HG03460 (cell line): ENCODE measurements around the gene SIAH1.
"Not testable (repeated sequence)": the region's sequence is repeated elsewhere in the genome, so short reads cannot be mapped to it uniquely, and the experiment has no call there.

ENCODE experiments used
- ATAC-seq: cut with Tn5 transposase; IDR thresholded peaks from one replicate; pipeline ENCODE4 v1.9.1; 2021; ENCODE audit not compliant: unreplicated experiment

The SIAH1 gene

DNA sequence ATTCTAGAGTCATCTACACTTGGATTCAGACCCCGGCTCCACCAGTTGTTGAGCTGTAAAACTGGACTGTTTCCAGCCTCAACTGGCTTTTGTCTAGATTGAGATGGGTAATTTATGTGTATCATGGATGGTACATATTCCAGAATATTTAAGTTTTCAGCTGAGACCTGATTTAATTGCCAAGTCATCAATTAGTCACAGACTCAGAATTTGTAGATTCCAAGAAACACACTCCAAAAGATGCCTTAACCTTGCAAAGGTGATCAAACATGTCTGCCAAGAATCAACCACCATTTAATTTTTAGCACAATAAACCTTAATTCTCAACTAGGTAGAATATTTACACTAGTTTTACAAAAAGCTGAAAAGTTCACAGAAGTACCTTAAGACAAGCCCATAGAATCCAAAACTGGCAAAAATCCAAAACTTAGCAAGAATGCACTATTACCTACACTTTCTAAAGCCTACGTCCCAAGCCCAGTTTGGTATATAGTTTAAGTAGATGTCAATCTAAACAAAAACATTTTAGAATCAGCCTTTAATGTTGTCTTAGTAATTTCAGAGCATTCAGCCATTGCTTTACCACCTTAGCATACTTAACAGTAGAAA, 17.7 kb downstream of the SIAH1 start:
- ATAC-seq: no peak

DNA sequence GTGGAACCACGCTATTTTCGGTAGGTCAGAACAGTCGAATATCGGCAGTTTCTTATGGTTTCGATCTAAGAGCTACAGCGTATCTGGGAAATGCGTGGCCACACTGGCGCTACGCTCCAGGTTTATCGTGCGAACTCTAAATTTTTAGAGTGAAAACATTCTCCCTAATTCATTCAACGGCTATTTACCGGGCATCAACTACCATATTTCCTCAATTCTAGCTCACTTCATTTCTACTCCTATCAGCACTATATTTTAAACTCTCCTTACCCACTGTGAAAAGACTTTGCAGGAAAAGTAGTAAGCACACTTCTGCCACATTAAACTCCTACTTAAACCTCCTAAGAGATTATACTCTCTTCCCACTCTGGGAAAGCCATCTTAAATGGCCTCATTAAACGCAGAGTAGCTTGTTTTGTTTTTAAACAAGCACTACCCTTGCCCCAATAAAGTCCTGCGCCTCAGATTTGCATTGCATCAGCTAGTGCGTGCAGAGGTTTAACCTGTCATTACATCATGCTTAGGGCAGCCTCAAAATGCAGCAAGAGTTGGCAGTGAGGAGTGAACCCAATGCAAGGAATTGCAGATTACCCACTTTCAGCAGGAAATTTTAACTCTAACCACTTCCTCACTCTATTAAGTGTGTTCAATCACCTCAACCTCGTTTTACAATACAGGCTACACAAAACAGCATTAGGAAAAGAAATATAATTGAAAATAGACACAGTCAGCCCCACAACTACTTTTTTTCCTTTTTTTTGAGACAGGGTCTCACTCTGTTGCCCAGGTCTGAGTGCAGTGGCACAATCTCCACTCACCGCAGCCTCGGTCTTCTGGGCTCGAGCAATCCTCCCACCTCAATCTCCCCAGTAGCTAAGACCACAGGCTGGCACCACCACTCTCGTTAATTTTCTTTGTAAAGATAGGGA, 18.8 kb downstream of the SIAH1 start:
- peak; percentile 66 for ATAC-seq

DNA sequence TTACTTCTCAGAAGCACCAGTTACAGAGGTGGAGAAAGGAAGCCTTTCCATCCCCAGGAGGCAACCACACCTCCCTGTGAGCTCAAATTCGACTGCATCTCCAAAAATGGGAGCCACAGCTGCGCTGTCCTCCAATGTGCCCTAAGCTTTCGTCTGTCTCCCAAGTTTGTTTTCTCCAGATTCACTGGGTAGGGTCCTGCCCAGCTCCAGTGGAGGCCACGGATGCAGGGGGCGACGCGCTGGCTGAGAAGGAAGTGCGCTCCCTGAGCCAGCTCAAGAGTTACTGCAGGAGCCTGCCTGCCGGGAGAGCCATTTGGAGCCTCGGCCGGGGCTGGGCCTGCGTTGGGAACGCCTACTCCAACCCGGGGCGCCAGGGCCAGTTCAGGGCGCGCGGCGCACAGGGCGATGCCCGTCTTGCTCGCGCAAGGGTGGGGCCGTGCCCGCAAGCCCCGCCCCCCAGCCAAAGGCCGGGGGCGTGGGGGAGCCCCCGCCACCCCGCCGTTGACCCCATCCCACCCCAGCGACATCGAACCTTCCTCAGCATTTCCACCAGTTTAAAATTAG, 19.5 kb downstream of the SIAH1 start:
- peak; percentile 87 for ATAC-seq

DNA sequence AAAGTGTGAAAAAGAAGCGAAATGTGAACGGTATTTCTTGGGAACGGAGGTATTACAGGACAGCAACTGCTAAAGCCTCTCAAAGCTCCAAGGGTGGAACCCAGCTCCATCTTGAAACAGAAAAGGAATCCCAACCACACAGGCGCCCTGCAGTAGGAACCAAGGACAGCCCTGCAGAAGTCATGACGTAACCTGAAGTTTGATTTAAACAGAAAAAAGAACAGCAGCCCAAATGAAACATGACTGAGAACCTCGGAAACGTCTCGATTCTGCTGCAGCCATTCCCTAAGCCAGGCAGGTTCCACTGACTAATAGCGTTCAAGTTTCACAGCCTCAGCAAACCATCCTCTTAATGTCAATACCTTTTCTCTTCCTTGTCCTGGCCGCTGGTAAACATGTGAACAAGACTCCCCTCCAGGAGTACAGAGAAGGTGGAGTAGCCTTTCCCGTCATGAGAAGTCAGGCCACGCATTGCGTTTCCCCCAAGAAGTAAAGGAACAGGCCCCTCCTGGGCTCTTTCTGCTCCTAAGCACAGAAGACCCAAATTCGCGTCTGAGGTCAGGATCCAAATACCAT, 20.1 kb downstream of the SIAH1 start:
- ATAC-seq: no peak

DNA sequence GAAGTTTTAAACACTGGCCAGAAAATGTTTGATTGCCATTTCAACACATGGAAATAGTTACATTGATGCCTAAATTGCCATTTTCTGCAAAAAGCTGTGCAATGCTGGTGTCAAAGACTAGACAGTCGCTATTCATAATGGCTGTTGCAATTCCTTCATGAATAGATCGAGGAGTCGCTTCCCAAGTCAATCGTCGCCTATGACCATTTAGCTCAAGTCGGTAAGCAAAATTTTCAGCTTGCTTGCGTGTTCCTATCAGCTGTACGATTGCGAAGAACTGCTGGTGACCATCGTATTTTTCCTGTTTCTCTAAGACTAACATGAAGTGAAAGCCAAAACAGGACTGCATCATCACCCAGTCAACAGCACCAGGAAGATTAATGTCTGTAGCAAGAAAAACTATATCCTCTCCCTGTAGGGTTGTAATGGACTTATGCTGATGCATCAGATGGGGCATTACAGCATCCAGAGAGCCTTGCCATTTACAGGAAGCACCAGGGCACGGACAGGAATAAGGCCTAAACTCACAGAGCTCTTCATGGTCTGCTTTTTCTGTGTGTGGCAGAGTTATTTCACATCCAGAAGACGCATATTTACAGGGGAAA, 23.6 kb downstream of the SIAH1 start:
- no peak for ATAC-seq

DNA sequence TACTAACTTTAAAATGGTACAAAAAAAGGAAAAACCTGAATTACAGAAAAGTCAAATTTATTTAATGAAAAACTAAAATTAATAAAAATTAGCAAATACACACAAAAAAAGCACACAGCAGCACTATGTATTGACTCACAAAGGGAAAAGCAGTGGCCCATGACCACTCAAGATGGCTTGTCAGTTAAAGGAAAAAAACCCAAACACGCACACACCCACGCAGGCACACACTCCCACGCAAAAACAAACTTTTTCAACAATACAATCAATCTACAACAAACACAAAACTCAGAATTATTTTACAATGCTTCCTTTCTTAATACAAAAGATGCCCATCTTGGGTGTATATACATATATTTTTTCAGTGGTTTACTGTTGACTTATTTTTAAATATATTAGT, 24.2 kb downstream of the SIAH1 start:
- no peak for ATAC-seq

DNA sequence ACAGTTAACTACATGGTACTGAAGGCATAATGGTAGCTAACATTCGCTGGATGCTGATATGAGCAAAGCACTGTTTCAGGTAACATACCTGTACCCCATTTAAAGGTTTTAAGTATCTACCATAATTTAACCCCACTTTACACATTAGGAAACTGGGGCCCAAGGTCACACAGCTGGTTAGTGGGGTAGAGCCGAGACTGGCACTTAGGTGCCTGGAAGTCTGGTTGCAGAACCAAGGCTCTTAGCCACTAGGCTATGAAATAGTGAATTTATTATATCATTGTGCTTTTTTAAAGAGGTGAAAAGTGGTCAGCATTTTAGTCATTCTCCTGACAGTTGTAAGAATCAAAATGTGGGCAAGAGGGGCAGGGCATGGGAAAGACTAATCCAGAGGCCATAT, 25.2 kb downstream of the SIAH1 start:
- ATAC-seq: no peak

DNA sequence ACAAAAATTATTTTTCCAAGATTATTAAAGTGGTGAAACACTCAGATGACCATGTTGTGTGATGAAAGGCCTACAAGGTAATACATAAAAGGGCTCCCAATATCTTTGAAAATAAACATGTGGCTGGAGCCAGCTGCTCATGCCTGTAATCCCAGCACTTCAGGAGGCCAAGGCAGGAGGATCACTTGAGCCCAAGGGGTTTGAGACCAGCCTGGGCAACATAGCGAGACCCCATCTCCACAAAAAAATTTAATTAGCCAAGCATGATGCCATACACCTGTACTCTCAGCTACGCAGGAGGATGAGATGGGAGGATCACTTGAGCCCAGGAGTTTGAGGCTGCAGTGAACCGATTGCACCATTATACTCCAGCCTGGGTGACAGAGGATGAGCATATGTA, 26.8 kb downstream of the SIAH1 start:
- no peak for ATAC-seq

DNA sequence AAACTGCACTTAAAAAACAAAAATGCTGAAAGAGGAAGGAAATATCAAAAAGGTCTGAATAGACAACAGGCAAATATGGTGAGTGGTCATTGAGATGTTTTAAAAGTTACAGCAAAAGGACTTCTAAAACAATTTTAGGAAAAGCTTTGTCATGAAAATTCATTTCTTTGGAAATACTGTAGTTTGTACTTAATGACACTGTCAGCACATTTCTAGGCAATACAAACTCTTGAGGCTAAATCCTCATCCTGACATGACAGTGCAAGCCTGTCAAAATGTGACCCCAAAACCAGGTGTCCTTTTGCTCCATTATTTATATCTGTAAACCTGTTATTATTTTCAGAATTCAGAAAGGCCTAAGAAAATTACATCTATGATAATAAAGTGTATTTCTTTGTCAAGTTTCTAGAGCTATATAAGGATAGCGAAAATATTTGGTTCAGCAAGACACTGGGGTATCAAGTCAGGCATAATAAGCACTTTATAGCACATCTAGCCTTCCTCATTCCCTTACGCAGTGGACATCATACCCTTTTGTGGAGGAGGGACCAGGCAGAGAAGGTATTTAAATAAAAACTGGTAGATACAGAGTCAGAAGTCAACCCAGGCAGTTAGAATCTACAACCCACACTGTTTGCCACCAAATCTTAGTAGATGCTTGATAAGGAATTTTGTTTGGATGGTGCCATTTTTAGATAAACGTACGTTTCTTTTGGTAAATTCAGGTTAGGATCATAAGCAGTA, 28.4 kb downstream of the SIAH1 start:
- ATAC-seq: no peak

DNA sequence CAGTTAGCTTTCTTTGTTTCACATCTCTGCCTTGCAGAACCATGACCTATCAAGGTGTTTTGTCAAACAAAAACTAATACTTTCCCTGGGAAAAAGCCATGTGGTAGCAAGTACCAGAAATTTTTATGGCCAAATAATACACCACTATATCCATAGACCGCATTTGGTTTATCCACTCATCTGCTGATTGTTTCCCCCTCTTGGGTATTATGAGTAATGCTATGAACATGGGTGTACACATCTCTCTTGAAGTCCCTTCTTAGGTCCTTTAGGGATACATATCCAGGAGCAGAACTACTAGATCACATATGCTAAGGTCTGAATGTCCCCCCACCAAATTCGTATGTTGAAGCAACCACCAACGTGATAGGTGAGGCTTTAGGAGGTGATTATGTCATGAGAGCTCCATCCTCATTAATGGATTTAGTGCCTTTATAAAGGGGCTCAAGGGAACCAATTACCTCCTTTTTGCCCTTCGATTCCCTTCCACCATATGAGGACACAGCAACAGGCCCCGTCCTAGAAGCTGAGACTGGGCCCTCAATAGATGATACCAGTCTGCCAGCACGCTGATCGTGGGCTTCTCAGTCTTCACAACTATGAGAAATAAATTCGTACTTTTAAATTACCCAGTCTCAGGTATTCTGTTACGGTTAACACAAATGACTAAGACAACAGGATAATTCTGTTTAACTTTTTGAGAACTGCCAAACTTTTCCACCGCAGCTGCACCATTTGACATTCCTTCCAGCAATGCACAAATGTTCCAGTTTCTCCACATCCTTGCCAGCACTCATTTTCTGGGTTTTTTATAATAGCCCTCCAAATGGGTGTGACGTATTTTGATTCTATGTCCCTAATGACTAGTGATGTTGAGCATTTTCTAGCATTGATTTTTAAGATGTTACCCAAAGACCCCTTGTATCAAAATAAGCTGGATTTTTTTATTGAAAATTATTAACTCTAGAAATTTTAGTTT, 30.0 kb downstream of the SIAH1 start:
- no peak for ATAC-seq

DNA sequence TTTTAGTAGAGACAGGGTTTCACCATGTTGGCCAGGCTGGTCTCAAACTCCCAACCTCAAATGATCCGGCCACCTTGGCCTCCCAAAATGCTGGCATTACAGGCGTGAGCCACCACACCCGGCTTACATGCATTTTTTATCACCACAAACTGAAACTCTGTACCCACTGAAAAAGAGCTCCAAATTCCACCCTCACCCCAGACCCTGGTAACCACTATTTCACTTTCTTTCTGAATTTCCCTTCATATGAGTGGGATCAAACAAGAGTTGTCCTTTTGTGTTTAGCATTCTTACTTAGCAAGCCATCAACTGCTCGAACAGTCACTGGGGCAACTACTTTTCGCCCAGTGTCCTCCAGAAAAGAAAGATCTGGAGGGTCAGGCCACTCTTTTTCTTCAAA, 30.8 kb downstream of the SIAH1 start:
- ATAC-seq: not testable (repeated sequence)

DNA sequence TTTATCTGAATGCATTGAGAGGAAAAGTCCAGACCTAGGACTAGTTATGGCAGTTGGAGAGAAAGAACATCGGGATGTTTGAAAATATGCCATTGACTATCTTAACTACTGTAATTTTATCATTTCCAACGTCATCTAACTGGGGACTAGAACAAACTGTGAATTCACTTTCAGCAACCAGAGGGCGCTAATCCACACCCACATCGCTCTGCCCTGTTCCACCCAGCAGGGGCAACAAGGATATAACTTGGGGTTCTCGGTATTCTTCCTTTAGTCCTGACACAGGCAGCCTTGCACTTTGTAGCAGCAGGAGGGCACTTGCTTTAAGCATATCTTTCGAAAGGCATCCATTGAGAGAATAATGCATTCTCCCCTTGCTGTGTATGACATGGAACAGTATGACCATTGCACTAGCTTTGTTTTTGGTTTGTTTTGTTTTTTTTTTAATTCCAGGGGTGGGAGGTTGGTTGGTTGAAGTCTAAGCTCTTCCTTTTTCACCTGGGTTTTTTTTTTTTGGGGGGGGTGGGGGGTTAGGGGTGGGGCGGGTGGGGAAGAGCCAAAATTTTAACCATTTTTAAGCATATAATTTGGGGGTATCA, 31.5 kb downstream of the SIAH1 start:
- peak; percentile 66 for ATAC-seq

DNA sequence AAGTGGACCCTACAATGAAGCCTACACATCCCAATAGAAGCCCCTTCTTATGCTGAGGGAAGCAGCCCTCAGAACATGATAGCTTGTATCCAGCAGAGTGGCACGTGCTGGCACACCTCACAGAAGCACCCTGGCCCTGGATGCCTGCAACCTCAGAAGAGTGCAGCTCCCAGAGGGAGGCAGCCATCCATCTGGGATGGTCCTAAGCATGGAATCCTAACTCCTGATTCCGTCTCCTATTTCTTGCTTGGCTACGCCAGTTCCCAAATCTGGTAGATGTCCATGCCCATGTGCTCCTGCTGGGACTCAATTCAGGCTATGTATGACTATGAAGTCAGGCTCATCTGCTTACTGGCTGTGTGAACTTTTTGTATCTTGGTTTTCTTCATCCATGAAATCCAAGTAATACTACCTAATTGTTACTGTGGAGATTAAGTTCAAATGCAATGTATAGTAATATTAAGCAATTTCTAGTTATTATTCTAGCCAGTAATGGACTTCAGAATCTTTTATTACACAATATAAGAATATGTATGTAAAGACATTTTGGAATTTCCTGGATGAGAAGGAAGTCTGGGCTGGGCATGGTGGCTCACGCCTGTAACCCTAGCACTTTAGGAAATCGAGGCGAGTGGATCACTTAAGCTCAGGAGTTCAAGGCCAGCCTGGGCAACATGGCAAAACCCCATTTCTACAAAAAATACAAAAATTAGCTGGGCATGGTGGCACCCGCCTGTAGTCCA, 32.4 kb downstream of the SIAH1 start:
- ATAC-seq: no peak

DNA sequence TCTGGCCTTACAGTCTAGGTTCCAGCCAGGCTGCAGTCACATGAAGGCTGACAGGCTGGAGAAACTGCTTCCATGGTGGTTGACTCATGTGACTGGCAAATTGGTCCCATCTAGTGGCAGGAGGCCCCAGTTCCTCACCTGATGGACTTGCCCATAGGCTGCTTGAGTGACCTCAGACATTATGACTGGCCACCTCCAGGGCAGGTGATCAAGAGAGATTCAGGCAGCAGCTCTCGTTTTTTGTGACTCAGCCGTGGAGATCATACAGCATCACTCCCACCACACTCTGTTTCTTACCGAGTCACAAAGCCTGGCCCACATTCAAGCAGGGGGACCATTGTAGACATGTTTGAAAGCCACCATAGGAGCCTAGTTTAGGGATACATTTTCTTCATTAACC, 34.5 kb downstream of the SIAH1 start:
- ATAC-seq: no peak

DNA sequence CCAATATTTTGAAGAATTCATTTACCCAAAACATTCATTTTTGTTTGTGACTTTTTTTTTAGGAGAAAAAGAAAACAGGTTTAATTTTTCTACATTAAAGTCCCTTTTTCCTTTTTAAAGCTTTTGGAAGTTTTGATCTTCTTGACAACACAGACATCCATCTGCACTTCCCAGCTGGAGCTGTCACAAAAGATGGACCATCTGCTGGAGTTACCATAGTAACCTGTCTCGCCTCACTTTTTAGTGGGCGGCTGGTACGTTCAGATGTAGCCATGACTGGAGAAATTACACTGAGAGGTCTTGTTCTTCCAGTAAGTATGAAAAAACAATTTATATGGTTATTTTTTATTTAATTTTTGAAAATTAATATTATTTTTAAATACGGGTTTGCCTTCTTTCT, 37.2 kb downstream of the SIAH1 start:
- ATAC-seq: no peak

DNA sequence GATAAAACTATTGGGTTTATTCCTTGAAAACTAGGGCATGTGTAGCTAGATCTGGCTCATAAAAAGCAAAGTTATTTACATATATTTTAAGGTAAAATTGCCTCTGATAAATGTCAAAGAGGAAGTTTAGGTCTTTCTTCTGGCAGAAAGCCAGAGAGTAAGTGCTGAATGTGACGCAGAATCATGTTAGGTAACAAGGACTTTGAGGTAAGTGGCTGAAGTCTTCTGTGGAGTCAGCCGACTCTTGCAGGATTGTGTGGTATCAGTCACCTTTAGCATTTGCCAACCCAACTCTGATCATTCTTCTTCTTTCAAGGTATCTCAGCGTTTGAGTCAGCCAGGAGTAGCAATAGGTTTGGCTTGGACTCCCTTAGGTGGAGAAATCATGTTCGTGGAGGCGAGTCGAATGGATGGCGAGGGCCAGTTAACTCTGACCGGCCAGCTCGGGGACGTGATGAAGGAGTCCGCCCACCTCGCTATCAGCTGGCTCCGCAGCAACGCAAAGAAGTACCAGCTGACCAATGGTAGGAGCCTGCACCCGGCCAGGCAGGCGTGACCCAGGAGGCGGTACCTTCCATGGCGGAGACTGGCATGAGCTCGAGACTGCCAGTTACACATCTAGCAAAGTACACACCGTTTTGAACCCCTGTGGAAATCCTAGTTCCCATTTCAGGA, 37.9 kb downstream of the SIAH1 start:
- ATAC-seq: no peak

DNA sequence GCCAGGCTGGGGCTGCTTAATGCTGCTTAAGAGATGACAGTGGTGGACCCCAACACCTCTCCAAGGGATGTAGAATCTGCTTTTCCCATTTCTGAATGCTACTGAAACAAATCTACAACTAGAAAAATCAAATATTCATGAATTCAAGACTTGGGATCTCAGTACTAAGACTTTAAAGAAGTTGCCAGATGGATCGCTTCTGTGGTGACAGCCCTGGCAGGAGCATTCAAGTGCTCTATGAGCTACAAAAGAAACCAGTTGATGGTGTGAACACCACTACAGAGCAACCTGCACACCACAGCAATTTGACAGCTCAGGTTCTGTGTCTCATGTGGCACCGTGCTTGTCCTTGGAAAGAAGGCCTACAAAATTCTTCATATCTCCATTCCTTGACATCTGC, 42.6 kb downstream of the SIAH1 start:
- ATAC-seq: no peak

DNA sequence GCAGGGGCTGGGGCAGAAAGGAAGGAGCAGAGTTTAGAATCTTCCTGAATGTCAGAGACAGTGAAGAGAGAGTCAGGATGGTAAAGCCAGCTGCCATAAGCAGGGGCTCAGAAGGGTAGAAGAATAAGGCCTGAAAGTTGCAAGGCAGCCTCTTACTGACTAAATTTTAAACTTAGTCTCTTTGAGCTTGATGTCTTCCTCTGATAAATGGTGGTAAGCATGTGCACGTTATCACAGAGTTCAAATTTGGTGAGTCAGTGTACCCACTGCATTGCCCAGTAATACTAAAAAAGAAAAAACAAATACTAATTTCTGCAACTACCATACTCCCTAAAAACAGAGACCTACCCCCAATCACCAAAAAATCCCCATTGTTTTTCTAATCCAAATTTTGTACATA, 45.2 kb downstream of the SIAH1 start:
- ATAC-seq: no peak
